ENCODE measurements around the gene B4GAT1. TPM values are rescaled to one million over a fixed set of nuclear protein-coding genes. Genes with fewer than 3 reads are reported as not detected.

The B4GAT1 gene
- total and polyA plus RNA-seq, 10 of the 15 experiments (the other 5 are each of a cell fraction or from before 2014, with no cell fraction given): 0.55 to 11.1 (median 4.3) TPM

DNA sequence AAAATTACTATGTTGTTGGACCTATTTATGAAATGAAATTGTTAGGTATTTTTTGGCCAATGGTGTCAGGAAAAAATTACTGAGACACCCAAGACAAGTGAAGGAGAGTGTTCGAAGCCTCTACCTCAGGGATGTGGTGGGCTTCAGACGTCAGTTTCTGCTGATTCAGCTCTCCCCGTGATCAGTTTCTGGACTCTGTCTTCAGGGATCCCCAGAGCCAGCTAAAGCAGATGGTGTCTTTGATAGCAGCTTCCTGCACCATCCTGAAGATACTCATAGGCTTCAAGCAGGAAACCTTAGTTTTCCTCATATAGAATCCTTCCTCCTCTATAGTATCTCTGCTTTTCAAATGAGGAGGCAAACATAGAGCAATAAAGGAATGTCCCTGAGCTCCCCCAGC, 38.0 kb downstream of the B4GAT1 start:
- in situ Hi-C loops (cut with MboI) (no loop called here), intact Hi-C loops (cut with micrococcal nuclease; ENCODE audit: unreplicated experiment) (no loop called here)
- Histone ChIP-seq H3K27me3 (replicated peaks in 1 of 2; ENCODE audit: control insufficient read depth in 2 of 2, insufficient read depth in 2 of 2, low read length in 1 of 2) (no peaks in the 10 kb centered on the region; a peak in 1 of 4 replicates), H3K79me2 (ENCODE audit: control insufficient read depth, insufficient read depth, low read length) (no peaks in the 10 kb centered on the region), H3K4me1 (ENCODE audit: control insufficient read depth, insufficient read depth, low read length) (no peaks in the 10 kb centered on the region; the same call in 1 of the 2 replicates), H3K36me3 (ENCODE audit: control insufficient read depth in 2 of 2, insufficient read depth in 2 of 2, low read length in 1 of 2) (no peaks in the 10 kb centered on the region), H3K4me3 (no peak overlapping the region), H3K9me3 (replicated peaks; ENCODE audit: control insufficient read depth, insufficient read depth, low read length) (no peaks in the 10 kb centered on the region), H4K20me1 (ENCODE audit: control insufficient read depth, insufficient read depth) (no peaks in the 10 kb centered on the region), H3K4me2 (ENCODE audit: control insufficient read depth, insufficient read depth) (no peak overlapping the region), H3K27ac (ENCODE audit: control insufficient read depth, insufficient read depth) (no peak overlapping the region), H3K9ac (ENCODE audit: control insufficient read depth, insufficient read depth, low read length) (no peak overlapping the region), H2AFZ (ENCODE audit: control insufficient read depth, low read depth, low read length) (no peak overlapping the region)
- SMC1A ChIA-PET (ENCODE audit: uncharacterized antibody, unreplicated experiment): interaction anchor here (1.2 kb wide), 1 partner anchor 41 kb away, joined by 3 read pairs; the partner anchor contains the start of gene RAB1B
- CTCF ChIA-PET: interaction anchor here (1.2 to 6.3 kb wide), 3 partner anchors 22 to 78 kb away, joined by 3 to 166 read pairs (median 96); no protein-coding TSS in a partner anchor
- TF ChIP-seq NR2F1 (conservative IDR thresholded peaks at IDR 0.05) (no peak), ZZZ3 (IDR thresholded peaks at IDR 0.05; ENCODE audit: control insufficient read depth, insufficient read length, low read depth) (no peak), TARDBP (IDR thresholded peaks at IDR 0.05; ENCODE audit: borderline replicate concordance) (no peak), HDGF (IDR thresholded peaks at IDR 0.05) (no peak)
- 29% methylated on average over 3 of the region's 3 CpGs for WGBS (ENCODE audit: insufficient coverage, insufficient replicate concordance, low lambda C conversion rate, missing lambda C conversion rate)
- ATAC-seq: no peak
- BruUV-seq (replicated peaks): no TSS peak
- DNase-seq (ENCODE audit: low read depth, low spot score): no peak
- FAIRE-seq: no peak
- RAD21 ChIA-PET (ENCODE audit: unreplicated experiment): interaction anchor here (1.3 to 1.4 kb wide), 2 partner anchors 20 to 79 kb away, joined by 3 to 5 read pairs; partner anchors contain the start of gene YIF1A
- POLR2A ChIA-PET: interaction anchor here (0.8 kb wide), 1 partner anchor 20 kb away, joined by 3 read pairs; the partner anchor contains the start of gene YIF1A

DNA sequence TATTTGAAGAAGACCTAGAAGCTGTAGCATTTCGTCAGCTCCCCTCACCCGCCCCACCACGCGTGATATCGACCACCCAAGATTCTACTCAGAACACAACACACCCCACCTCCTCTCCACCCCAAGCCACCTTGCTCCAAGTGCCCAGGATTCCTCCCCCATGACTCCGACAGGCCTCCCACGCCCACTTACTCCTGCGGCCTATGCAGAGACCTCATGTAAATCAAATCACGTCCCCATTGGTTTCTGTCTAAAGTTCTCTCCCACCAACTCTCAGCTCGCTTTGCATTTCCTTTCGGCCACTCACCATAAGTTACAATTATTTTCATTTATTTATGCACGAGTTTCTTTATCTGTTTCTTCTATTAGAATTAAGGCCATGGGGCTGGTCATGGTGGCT, 44.8 kb downstream of the B4GAT1 start:
- RAD21 ChIA-PET (ENCODE audit: unreplicated experiment): interaction anchor here (1.5 kb wide), 1 partner anchor 9 kb away, joined by 6 read pairs; no protein-coding TSS in a partner anchor
- Histone ChIP-seq H2AFZ (ENCODE audit: control insufficient read depth, low read depth, low read length) (no peak overlapping the region), H3K27me3 (replicated peaks in 1 of 2; ENCODE audit: control insufficient read depth in 2 of 2, insufficient read depth in 2 of 2, low read length in 1 of 2) (peaks cover 0 to 2% of the 10 kb centered on the region in 2 experiments; a peak in 2 of 4 replicates), H3K4me1 (ENCODE audit: control insufficient read depth, insufficient read depth, low read length) (no peaks in the 10 kb centered on the region), H3K4me3 (no peak overlapping the region), H4K20me1 (ENCODE audit: control insufficient read depth, insufficient read depth) (no peaks in the 10 kb centered on the region), H3K27ac (ENCODE audit: control insufficient read depth, insufficient read depth) (no peak overlapping the region), H3K9me3 (replicated peaks; ENCODE audit: control insufficient read depth, insufficient read depth, low read length) (no peaks in the 10 kb centered on the region), H3K79me2 (ENCODE audit: control insufficient read depth, insufficient read depth, low read length) (no peaks in the 10 kb centered on the region), H3K9ac (ENCODE audit: control insufficient read depth, insufficient read depth, low read length) (no peak overlapping the region), H3K36me3 (ENCODE audit: control insufficient read depth in 2 of 2, insufficient read depth in 2 of 2, low read length in 1 of 2) (no peaks in the 10 kb centered on the region), H3K4me2 (ENCODE audit: control insufficient read depth, insufficient read depth) (no peak overlapping the region)
- in situ Hi-C loops (cut with MboI): no loop called here
- ATAC-seq (no peak), DNase-seq (ENCODE audit: low read depth, low spot score) (no peak), FAIRE-seq (no peak)
- CTCF ChIA-PET: interaction anchor here (1.1 to 2.4 kb wide), 4 partner anchors 9 to 87 kb away, joined by 3 to 9 read pairs (median 6); no protein-coding TSS in a partner anchor
- WGBS (ENCODE audit: insufficient coverage, insufficient replicate concordance, low lambda C conversion rate, missing lambda C conversion rate): 38% methylated on average over 12 of the region's 12 CpGs
- POLR2A ChIA-PET: interaction anchor here (1.3 kb wide), 1 partner anchor 14 kb away, joined by 4 read pairs; the partner anchor contains the start of gene YIF1A
- SMC1A ChIA-PET (ENCODE audit: uncharacterized antibody, unreplicated experiment): interaction anchor here (1.7 kb wide), 1 partner anchor 9 kb away, joined by 7 read pairs; no protein-coding TSS in a partner anchor
- no TSS peak for BruUV-seq (replicated peaks)
- intact Hi-C loops (cut with micrococcal nuclease; ENCODE audit: unreplicated experiment): no loop called here
- TF ChIP-seq CBX5 (IDR thresholded peaks at IDR 0.05; ENCODE audit: low read depth): no peak
- TF ChIP-seq HSF1 (IDR thresholded peaks at IDR 0.05; ENCODE audit: low read depth, low read length): no peak
- no peak for TF ChIP-seq POLR2AphosphoS2 (IDR thresholded peaks at IDR 0.05; ENCODE audit: low read depth, low read length)
- TF ChIP-seq PKNOX1 (IDR thresholded peaks at IDR 0.05): no peak
- TF ChIP-seq SMAD1 (IDR thresholded peaks at IDR 0.05; ENCODE audit: low read depth, partially characterized antibody): no peak
- TF ChIP-seq PRDM15 (CRISPR knock-in tag; IDR thresholded peaks at IDR 0.05): no peak
